Stimulated activated effector memory CD8-positive, alpha-beta T cell treated with anti-CD3 and anti-CD28 coated beads, Interleukin-12 subunit alpha, Interleukin-12 subunit beta, amount 100 ng/mL, for 72 hours (primary cell): ENCODE measurements around the gene RND1.

ENCODE experiments used
- ATAC-seq: fragments of 150-1000 bp; cut with Tn5 transposase; 2 replicates; pipeline ENCODE4 v1.10.0; 2021
- DNase-seq, 2 donors: peaks; one replicate each; pipeline ENCODE4 v3.0.0; 2021 to 2022; ENCODE audit warnings: low spot score in 2 of 2
- H3K27ac Mint-ChIP-seq: one replicate; pipeline ENCODE4 v1.8.0; 2022; ENCODE audit warnings: mild to moderate bottlenecking, mixed read lengths
- H3K36me3 Mint-ChIP-seq: one replicate; pipeline ENCODE4 v1.8.0; 2022; ENCODE audit warnings: mild to moderate bottlenecking, mixed read lengths
- H3K4me1 Mint-ChIP-seq: one replicate; pipeline ENCODE4 v1.8.0; 2022; ENCODE audit warnings: mixed read lengths
- H3K4me3 Mint-ChIP-seq: one replicate; pipeline ENCODE4 v1.8.0; 2022; ENCODE audit warnings: mild to moderate bottlenecking, mixed read lengths
- H3K9me3 Mint-ChIP-seq: one replicate; pipeline ENCODE4 v1.8.0; 2022; ENCODE audit warnings: mixed read lengths

The RND1 gene

DNA sequence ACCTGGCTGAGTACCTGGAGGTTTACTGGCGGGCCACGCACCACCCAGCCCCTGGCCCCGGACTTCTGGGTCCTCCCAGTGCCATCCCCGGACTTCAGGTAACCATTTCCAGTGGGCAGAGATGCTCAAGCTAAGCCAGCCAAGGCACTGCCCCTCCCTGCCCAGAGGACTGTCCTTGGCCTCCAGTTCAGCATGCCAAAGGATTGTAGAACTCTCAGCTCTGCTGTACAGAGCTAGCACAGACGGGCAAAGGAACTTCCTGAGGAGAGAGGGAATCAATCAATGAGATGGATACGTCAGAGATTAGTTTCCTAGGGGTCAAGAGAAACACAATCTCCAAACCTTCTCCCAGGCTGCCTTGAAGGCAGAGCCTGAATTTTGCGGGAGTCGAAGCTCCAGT lies 38.6 kb downstream of the RND1 start:
- no peak overlapping the region for H3K4me3 Mint-ChIP-seq
- DNase-seq (no peak), ATAC-seq (no peak)
- H3K9me3 Mint-ChIP-seq, result no peaks in the 10 kb centered on the region
- peaks cover 36% of the 10 kb centered on the region for H3K36me3 Mint-ChIP-seq
- no peak overlapping the region for H3K27ac Mint-ChIP-seq
- H3K4me1 Mint-ChIP-seq, result peaks cover 34% of the 10 kb centered on the region

DNA sequence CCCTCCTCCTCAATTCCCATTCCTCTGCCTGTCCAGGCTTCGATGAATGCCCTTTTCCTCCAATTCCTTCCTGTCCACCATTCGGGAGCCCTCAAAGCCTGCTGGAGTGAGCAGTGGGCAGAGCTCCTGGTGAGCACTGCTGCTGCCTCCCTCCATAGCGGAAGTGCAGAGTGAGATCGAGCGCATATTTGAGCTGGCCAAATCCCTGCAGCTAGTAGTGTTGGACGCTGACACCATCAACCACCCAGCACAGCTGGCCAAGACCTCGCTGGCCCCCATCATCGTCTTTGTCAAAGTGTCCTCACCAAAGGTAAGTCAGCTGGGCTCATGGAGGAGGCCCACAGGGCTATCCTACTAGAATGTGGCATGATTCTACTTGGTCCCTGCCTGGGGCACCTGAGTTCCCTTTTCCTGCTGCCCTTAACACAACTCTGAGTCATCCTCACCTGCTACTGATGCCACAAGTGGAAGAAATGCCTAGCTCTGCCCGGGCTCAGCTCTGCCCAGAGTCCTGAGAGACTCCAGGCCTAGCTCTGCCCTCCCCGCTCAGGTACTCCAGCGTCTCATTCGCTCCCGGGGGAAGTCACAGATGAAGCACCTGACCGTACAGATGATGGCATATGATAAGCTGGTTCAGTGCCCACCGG lies 39.3 kb downstream of the RND1 start:
- no peak overlapping the region for H3K4me3 Mint-ChIP-seq
- H3K4me1 Mint-ChIP-seq, result peaks cover 34% of the 10 kb centered on the region
- no peak for ATAC-seq
- H3K36me3 Mint-ChIP-seq, result peaks cover 29% of the 10 kb centered on the region
- H3K27ac Mint-ChIP-seq, result peak overlapping the region; percentile 63
- DNase-seq, result no peak
- H3K9me3 Mint-ChIP-seq, result no peaks in the 10 kb centered on the region

DNA sequence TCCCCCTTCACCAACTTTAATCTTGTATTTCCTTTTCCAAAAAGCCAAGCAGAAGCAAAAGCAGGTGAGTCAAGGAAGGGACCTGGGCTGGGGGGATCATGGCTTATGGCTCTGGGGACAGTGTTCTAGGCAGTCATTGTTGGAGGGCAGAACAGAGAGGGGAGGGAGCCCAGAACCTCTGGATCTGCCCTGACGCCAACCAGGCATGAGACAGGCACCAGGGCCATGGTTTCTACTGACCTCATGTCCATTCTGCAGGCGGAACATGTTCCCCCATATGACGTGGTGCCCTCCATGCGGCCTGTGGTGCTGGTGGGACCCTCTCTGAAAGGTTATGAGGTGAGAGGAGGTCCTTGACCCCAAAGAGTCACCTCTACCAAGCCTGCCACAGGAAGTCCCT lies 40.8 kb downstream of the RND1 start:
- H3K4me3 Mint-ChIP-seq, result no peak overlapping the region
- H3K4me1 Mint-ChIP-seq, result peaks cover 42% of the 10 kb centered on the region

DNA sequence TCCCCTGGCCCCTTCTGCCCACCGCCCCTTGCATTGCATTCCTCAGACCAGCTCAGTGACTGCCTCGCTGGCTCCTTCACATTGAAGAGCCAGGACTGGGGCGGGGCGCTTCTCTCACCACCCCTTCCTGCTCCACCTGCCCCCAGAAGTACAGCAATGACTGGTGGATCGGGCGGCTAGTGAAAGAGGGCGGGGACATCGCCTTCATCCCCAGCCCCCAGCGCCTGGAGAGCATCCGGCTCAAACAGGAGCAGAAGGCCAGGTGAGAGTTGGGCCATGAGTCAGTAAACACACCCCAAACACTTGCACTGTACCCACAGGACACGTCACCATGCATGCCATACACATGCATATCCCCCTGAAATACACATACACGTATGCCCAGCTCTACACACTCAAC lies 41.6 kb downstream of the RND1 start:
- ATAC-seq (peak; percentile 91), DNase-seq (peak; percentile 27 to 73)
- no peak overlapping the region for H3K4me3 Mint-ChIP-seq
- no peaks in the 10 kb centered on the region for H3K9me3 Mint-ChIP-seq
- no peak overlapping the region for H3K27ac Mint-ChIP-seq
- H3K36me3 Mint-ChIP-seq, result peaks cover 12% of the 10 kb centered on the region
- H3K4me1 Mint-ChIP-seq, result peaks cover 49% of the 10 kb centered on the region

More for the DNA sequence above, 40.8 kb downstream of the RND1 start:
- Mint-ChIP-seq H3K9me3 (no peaks in the 10 kb centered on the region), H3K36me3 (peaks cover 19% of the 10 kb centered on the region), H3K27ac (no peak overlapping the region)
- no peak for DNase-seq
- ATAC-seq, result no peak

DNA sequence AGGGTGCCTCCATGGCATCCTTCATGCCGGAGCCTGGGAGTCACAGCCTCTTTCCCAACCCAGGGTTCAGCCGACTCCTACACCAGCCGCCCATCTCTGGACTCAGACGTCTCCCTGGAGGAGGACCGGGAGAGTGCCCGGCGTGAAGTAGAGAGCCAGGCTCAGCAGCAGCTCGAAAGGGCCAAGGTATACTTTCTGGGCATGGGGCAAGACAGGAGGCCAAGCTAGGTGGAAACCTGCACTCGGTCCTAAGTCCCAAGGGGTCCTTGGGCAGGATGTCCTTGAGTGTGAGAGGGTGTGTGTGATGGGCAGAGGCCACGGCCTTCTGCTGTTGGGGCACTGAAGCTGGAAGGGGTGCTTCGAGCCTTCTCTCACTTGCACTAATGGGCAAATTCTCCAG lies 42.4 kb downstream of the RND1 start:
- peaks cover 55% of the 10 kb centered on the region for H3K4me1 Mint-ChIP-seq
- ATAC-seq (no peak), DNase-seq (no peak)
- H3K9me3 Mint-ChIP-seq, result no peaks in the 10 kb centered on the region
- H3K4me3 Mint-ChIP-seq, result no peak overlapping the region
- H3K36me3 Mint-ChIP-seq, result peaks cover 5% of the 10 kb centered on the region
- H3K27ac Mint-ChIP-seq, result no peak overlapping the region

DNA sequence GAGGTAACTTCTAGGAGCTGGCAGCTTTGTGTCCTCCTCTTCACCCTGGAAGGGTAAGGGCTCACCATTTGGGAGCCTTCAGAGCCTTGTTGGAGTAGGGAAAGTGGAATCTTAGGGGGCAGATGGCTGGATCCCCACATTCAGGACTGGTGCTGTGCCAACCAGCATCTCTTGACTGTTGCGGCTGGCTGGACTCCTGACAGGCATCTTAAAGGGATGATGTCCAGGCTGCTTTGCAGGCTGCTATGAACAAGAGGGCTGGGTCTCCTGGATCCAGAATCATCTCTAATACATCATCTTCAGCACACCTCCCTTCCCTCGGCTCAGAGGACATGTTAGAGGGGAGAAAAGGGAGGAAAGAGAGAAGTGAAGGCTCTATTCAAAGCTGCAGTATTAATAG lies 43.0 kb downstream of the RND1 start:
- no peaks in the 10 kb centered on the region for H3K9me3 Mint-ChIP-seq
- H3K4me1 Mint-ChIP-seq, result peaks cover 61% of the 10 kb centered on the region
- DNase-seq (no peak), ATAC-seq (no peak)
- no peak overlapping the region for H3K27ac Mint-ChIP-seq
- H3K4me3 Mint-ChIP-seq, result no peak overlapping the region
- peaks cover 5% of the 10 kb centered on the region for H3K36me3 Mint-ChIP-seq

DNA sequence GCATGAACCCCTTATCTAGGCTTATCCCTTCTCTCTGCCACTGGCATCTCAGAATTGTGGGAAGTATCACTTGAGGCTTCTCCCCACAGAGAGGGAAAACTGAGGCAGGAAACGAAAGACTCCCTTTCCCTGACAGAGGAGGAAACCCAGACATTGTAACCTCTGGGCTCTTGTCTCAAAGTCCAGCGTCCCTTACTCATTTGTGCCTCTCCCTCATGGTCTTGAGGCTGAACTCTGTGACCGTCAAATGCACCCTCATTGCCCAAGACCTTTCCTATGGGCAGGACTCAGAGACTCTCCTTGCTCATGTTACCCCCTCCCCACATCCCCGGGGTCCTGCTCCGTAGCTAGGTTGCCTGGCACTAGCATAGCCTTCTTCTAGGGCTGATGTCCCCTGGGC lies 43.5 kb downstream of the RND1 start:
- Mint-ChIP-seq H3K27ac (no peak overlapping the region), H3K4me3 (no peak overlapping the region), H3K4me1 (peaks cover 67% of the 10 kb centered on the region), H3K36me3 (peaks cover 5% of the 10 kb centered on the region), H3K9me3 (no peaks in the 10 kb centered on the region)
- ATAC-seq (no peak), DNase-seq (no peak)

DNA sequence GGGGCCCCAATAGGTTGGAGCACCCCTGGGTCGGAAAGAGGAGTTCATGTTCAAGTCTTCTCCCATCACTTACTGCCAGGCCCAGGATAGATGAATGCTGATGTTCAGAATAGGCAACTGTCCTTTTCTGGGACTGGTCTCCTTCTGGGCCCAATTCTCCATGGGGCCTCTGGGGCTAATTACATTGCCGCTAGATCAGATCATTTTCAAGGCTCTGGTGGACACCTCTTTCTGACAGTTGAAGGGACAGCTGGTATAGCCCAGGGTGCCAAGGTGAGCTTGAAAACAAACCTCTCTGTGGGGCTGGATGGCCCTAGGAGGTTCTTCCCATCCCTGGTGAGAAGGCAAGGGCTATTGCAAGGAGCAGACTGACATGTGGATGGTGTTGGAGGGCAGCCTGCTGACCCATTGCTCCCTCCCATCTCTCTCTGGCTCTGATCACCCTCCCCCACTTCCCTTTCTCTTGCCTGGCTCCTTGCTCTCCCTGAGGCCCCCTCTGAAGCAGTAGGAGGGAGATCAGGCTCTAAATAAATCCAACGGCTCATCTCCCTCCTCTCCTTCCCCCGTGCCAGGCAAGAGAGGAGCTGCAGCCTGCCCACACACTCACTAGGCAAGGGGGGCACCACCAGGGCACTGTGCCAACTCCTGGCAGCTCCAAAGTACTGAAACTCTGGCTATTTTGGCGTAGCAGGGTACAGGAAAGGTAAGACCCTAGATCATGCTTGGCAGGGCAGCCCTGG lies 45.5 kb downstream of the RND1 start:
- DNase-seq, result no peak
- no peak for ATAC-seq
- peak overlapping the region; percentile 91 for H3K4me3 Mint-ChIP-seq
- H3K27ac Mint-ChIP-seq, result peak overlapping the region; percentile 53
- H3K4me1 Mint-ChIP-seq, result peaks cover 73% of the 10 kb centered on the region
- peaks cover 5% of the 10 kb centered on the region for H3K36me3 Mint-ChIP-seq
- H3K9me3 Mint-ChIP-seq, result no peaks in the 10 kb centered on the region

DNA sequence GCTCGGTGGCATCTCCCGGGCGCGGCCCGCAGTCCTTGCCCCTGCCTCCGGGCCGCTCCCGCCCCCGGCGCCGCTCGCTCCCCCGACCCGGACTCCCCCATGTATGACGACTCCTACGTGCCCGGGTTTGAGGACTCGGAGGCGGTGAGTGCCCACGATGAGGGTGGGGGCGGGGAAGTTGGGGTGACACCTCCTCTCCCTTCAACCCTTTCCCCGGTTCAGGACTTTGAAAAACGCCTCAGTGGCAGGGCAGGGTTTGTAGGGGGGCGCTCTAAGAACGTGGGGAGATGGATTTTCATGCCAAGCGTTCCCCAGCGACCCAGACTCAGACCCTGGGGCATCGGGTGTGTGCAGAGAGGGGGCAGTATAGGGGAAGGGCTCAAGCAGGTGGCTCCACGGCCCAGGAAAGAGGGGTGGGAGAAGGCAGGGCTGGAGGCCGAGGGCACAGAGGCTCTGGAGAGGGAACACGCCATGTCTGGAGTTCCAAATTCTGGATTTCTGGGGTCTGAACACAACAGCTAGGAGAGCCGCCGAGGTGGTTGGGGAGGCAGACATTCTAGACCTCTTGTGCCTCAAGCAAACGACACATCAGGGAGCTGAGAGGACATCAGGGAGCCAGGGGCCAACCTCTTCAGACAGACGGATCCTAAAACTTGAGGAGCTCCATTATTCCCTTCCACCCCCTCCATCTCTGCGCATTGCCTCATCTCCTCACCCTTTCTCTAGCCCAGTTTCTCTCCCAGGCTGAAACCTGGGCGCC lies 46.7 kb downstream of the RND1 start:
- Mint-ChIP-seq H3K36me3 (peaks cover 5% of the 10 kb centered on the region), H3K27ac (no peak overlapping the region), H3K4me1 (peaks cover 72% of the 10 kb centered on the region), H3K4me3 (peak overlapping the region; percentile 91), H3K9me3 (no peaks in the 10 kb centered on the region)
- DNase-seq, result no peak
- ATAC-seq, result peak; percentile 1

DNA sequence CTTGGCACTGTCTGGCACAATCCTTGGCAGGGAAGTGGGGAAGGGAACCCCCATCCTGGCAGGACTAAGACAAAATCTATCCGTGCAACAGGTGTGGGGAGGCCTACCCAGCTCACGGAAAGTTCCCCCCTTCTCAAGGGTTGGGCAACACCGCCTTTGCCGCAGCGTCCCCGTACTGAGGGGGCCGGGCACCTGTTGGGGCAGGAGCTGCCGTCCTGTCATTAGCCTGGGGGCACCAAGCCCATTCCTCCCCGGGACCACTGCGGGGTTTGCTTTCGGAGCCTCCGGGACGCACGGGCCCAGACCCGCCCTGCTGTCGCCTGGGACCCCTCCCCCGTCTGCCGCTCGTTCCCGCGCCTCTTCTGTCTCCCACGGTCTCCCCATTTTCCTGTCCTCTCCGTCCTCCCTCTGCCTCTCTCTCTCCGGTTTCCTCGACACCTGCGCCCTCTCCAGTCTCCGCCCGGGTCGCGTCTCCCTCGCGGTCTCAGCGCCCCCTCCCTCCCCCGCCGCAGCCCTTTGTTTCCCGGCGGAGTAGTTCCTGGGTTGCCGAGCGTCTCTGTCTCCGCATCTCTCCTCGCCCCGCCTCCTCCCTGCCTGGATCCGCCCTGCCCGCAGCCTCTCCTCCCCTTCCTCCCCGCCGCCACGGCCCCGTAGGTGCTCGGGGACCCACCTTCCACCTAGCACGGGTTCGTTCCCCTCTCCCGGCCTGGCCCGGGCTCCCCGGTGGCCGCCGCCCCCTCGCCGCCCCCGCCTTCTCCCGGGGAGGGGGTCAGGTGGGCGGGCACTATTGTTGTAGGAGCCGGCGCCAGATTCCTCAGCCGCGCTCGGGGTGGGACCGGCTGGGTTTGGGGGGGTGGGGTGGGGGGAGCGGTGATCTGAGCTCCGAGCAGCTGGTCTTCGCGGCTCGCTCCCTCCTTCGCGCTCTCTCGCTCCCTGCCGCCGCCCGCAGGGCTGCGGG lies 47.5 kb downstream of the RND1 start, which contains the start of gene CACNB3:
Gene CACNB3, plus strand, starts transcription at position 624 of the 958 bp plus-strand sequence. CDS start 434 bp downstream, outside the sequence.
- H3K36me3 Mint-ChIP-seq, result peaks cover 5% of the 10 kb centered on the region

DNA sequence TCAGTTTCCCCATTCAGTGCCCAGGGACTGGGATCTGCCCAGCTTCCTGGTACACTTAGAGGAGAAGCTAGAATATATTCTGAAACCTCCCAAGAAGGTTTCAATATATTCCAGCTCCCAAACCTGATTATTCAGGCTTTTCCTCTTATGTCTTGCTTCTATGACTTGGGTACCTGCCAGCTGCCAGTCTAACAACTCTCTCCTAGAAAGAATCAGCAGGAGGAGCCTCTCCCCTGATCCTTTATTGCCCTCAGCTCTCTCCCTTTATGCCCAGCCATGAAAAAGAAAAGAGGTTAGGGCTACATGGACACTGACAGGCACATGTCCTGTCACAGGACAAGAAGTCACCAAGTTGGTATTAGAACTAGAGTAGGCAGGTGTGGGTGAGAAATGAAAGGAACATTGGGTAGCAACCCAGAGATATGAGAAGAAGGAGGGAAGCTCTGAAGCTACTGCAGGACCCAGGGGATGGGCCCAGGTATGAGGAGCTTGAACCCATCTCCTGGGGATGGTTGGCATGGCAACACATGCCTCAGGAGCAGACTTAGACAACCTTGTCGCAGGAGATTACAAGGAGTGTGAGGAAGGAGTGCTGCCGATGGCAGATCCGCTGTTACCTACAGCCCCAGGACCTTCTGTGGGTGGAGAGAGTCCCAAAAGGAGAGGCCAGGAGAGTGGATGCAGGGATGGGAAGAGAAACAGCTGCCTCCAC lies 49.4 kb downstream of the RND1 start:
- DNase-seq (no peak), ATAC-seq (no peak)
- peaks cover 73% of the 10 kb centered on the region for H3K4me1 Mint-ChIP-seq
- no peak overlapping the region for H3K27ac Mint-ChIP-seq
- H3K9me3 Mint-ChIP-seq, result no peaks in the 10 kb centered on the region
- peak overlapping the region; percentile 91 for H3K4me3 Mint-ChIP-seq
- peaks cover 5% of the 10 kb centered on the region for H3K36me3 Mint-ChIP-seq

More for the DNA sequence above, 47.5 kb downstream of the RND1 start, which contains the start of gene CACNB3:
- ATAC-seq (peak; percentile 65), DNase-seq (peak; percentile 58 to 86)
- H3K27ac Mint-ChIP-seq, result no peak within 1 kb of the TSS
- peaks cover 71% of the 10 kb centered on the region for H3K4me1 Mint-ChIP-seq
- peak within 1 kb of the TSS; percentile 91 for H3K4me3 Mint-ChIP-seq
- H3K9me3 Mint-ChIP-seq, result no peaks in the 10 kb centered on the region

DNA sequence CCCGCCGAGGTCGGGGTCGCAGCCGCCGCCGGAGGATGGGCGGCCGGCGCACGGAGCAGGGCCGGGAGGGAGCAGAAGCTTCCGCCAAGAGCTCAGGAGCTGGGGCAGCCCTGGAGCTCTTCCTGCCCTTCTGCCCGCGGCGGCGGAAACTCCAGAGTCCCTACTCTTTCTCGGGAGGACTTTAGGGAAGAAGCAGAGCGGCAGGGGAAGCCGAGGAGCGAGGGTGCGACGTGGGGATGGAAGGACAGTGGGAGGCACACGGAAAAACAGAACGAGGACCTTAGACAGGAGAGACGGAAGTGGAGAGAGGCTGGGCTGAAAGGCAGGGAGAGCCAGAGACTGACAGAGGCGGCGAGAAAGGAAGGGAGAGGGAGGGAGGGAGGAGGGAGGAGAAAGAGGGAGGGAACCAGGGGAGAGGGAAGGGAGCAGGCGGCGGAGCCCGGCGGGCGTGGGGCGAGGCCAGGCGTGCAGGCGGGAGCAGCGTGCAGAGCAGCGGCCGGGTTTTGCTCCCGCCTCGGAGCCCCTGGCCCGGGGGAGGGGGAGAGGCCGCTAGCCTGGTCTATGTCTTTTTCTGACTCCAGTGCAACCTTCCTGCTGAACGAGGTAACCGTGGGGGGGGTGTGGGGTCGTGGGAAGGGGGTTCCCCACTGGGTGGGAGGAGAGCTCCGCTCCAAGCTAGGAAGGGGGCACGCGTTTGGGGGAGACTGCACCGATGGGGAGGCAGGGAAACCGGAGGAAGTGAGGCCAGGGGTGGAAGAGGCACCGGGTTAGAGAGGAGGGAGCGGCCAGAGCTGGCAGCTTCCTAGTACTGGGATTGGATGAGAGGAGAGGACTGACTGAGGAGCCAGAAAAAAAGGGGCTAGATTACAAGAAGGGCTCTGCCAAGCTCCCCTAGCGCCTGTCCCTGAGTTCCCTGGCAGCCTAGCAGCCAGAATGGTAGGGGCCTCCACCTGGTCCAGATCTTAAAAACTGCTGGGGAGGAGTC lies 50.3 kb downstream of the RND1 start:
- ATAC-seq, result peak; percentile 58
- H3K36me3 Mint-ChIP-seq, result peaks cover 3% of the 10 kb centered on the region
- peak overlapping the region; percentile 91 for H3K4me3 Mint-ChIP-seq
- H3K4me1 Mint-ChIP-seq, result peaks cover 76% of the 10 kb centered on the region
- H3K9me3 Mint-ChIP-seq, result no peaks in the 10 kb centered on the region
- DNase-seq, result peak in 1 of 2 donors; percentile 17
- H3K27ac Mint-ChIP-seq, result peak overlapping the region; percentile 92
